PC-9 (cell line): ENCODE data around the gene CLUH.

Experiments
- CTCF ChIP-seq: fragments of 200-600 bp; sonication (generic); conservative IDR thresholded peaks from 2 replicates; pipeline ENCODE4 v1.6.1; 2017; ENCODE audit warnings: mixed run types, antibody characterized with exemption, mild to moderate bottlenecking, moderate library complexity
- EZH2 ChIP-seq: fragments of 200-600 bp; sonication (generic); IDR thresholded peaks from 2 replicates; pipeline ENCODE4 v1.8.0; 2017; ENCODE audit warnings: antibody characterized with exemption, low read depth

GRCh38 chr17:2710071-2710802 lies 1.3 kb downstream of the CLUH start:
- TF ChIP-seq CTCF (no peak), EZH2 (no peak)
